Keratinocyte (primary cell): ENCODE measurements around the gene FAM114A1. TPM values are rescaled to one million over a fixed set of nuclear protein-coding genes. Genes with fewer than 3 reads are reported as not detected.

ENCODE experiments used
- DNase-seq: peaks from one replicate; pipeline ENCODE4 v3.0.0-alpha.2; 2011; ENCODE audit warnings: low read depth, missing footprints, low spot score
- FAIRE-seq: peaks from 2 replicates; lab custom pipeline; 2011; peaks lifted over from hg19 to GRCh38; lab: Jason Lieb, UNC
- H2AFZ ChIP-seq: 2 replicates; pipeline ENCODE4 v1.6.0; 2012; ENCODE audit warnings: low read length, control low read depth, inconsistent platforms; ENCODE audit not compliant: control insufficient read depth
- H3K27ac ChIP-seq: 2 replicates; pipeline ENCODE4 v1.5.1; 2011; ENCODE audit warnings: low read length; ENCODE audit not compliant: control insufficient read depth, insufficient read depth
- H3K27me3 ChIP-seq: 3 replicates; pipeline ENCODE4 v1.6.0; 2011; ENCODE audit warnings: low read length; ENCODE audit not compliant: control insufficient read depth, insufficient read depth; ENCODE audit errors: extremely low read depth
- H3K36me3 ChIP-seq, 2 experiments: 2 replicates in 1 of 2; 3 replicates in 1 of 2; pipeline ENCODE4 v1.5.1; 2011; ENCODE audit warnings: low read length in 2 of 2, mild to moderate bottlenecking in 1 of 2; ENCODE audit not compliant: control insufficient read depth in 2 of 2, insufficient read depth in 2 of 2; ENCODE audit errors: extremely low read depth in 1 of 2
- H3K4me1 ChIP-seq: 3 replicates; pipeline ENCODE4 v1.5.1; 2011; ENCODE audit warnings: low read length; ENCODE audit not compliant: control insufficient read depth, insufficient read depth; ENCODE audit errors: extremely low read depth
- H3K4me2 ChIP-seq: 3 replicates; pipeline ENCODE4 v1.6.0; 2011; ENCODE audit warnings: low read depth, low read length; ENCODE audit not compliant: control insufficient read depth, insufficient read depth; ENCODE audit errors: extremely low read depth
- H3K4me3 ChIP-seq, 3 experiments: fragments of 200-600 bp in 1 of 3; sonication (generic) in 1 of 3; 2 replicates in 2 of 3; 3 replicates in 1 of 3; pipeline ENCODE4 v1.5.1; 2011 to 2016; ENCODE audit warnings: low read length in 3 of 3, mild to moderate bottlenecking in 3 of 3, control low read depth in 2 of 3, inconsistent platforms in 1 of 3, low read depth in 1 of 3, mixed read lengths in 1 of 3, mixed run types in 1 of 3, moderate library complexity in 1 of 3; ENCODE audit not compliant: control insufficient read depth in 2 of 3, insufficient read depth in 2 of 3; ENCODE audit errors: extremely low read depth in 1 of 3
- H3K79me2 ChIP-seq: 2 replicates; pipeline ENCODE4 v1.6.0; 2012; ENCODE audit warnings: low read length; ENCODE audit not compliant: control insufficient read depth, insufficient read depth
- H3K9ac ChIP-seq: 3 replicates; pipeline ENCODE4 v1.6.0; 2011; ENCODE audit warnings: low read length; ENCODE audit not compliant: control insufficient read depth, insufficient read depth; ENCODE audit errors: extremely low read depth
- H3K9me1 ChIP-seq: 3 replicates; pipeline ENCODE4 v1.6.0; 2011; ENCODE audit warnings: low read length; ENCODE audit not compliant: control insufficient read depth, insufficient read depth; ENCODE audit errors: extremely low read depth
- H3K9me3 ChIP-seq: 2 replicates; pipeline ENCODE4 v1.5.1; 2012; ENCODE audit warnings: low read depth, low read length; ENCODE audit not compliant: control insufficient read depth
- H4K20me1 ChIP-seq: 3 replicates; pipeline ENCODE4 v1.6.0; 2011; ENCODE audit warnings: low read length; ENCODE audit not compliant: control insufficient read depth, insufficient read depth; ENCODE audit errors: extremely low read depth
- EZH2 ChIP-seq: IDR thresholded peaks from one replicate; pipeline ENCODE4 v1.6.1; 2012; ENCODE audit warnings: inconsistent platforms, mild to moderate bottlenecking, low read length, moderate library complexity
- dilution Hi-C: fragments of 300-500 bp; cut with MboI; formaldehyde crosslinking; loops from one replicate; pipeline ENCODE4 v1.7.0; 2020; ENCODE audit warnings: low sequenced_read_pairs; ENCODE audit not compliant: extremely low pct_ligation_motif_present
- polyA plus RNA-seq, 5 experiments: library from polyadenylated mRNA; depleted of rRNA in 3 of 5; stranded (reverse) in 3 of 5; stranded (forward) in 1 of 5; unstranded in 1 of 5; fragments of >200 nt; gene quantifications; 1 replicate in 1 of 5; 2 replicates in 3 of 5; 3 replicates in 1 of 5; pipeline versions ENCODE4 v1.2.1 to v1.2.3, GENCODE V29; 2011 to 2012; ENCODE audit warnings: missing spikeins in 2 of 5, low read depth in 1 of 5, low replicate concordance in 1 of 5
- TF ChIP-seq, protein P1 (sequence below), 3 experiments: IDR thresholded peaks in 1 of 3; conservative IDR thresholded peaks in 1 of 3; optimal IDR thresholded peaks in 1 of 3; 2 replicates in 2 of 3; 3 replicates in 1 of 3; pipeline versions ENCODE3 to v1.5.1; 2011; ENCODE audit warnings: low read length in 3 of 3, mild to moderate bottlenecking in 3 of 3, moderate library complexity in 2 of 3, control low read depth in 1 of 3, inconsistent platforms in 1 of 3; ENCODE audit not compliant: insufficient read depth in 2 of 3; ENCODE audit errors: extremely low read depth in 1 of 3

The FAM114A1 gene
- polyA plus RNA-seq, 1 donor (not counting 4 experiments of a cell fraction or from before 2014, with no cell fraction given), result 47.2 TPM

DNA sequence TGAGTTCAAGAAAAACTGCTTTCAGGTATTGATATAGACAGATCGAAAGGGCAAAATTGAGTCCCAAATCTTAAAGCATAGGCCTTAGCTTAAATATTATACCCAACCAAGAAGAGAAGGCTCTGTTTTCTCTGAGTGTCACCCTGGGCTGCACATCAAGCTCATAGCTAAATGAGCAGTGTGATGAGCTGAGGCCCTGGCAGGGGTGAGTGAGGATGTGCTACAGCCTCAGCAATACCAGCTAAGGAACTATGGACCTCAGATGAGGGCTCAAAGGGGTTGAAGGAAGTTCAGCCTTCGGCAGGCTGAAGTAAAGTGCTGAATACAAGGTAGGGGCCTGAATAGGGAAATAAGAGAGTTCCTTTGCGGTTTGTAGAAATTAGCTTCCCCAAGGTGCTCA is 79.3 kb downstream of the FAM114A1 start:
- TF ChIP-seq, protein P1, sequence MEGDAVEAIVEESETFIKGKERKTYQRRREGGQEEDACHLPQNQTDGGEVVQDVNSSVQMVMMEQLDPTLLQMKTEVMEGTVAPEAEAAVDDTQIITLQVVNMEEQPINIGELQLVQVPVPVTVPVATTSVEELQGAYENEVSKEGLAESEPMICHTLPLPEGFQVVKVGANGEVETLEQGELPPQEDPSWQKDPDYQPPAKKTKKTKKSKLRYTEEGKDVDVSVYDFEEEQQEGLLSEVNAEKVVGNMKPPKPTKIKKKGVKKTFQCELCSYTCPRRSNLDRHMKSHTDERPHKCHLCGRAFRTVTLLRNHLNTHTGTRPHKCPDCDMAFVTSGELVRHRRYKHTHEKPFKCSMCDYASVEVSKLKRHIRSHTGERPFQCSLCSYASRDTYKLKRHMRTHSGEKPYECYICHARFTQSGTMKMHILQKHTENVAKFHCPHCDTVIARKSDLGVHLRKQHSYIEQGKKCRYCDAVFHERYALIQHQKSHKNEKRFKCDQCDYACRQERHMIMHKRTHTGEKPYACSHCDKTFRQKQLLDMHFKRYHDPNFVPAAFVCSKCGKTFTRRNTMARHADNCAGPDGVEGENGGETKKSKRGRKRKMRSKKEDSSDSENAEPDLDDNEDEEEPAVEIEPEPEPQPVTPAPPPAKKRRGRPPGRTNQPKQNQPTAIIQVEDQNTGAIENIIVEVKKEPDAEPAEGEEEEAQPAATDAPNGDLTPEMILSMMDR (optimal IDR thresholded peaks at IDR 0.05 in 1 of 3, IDR thresholded peaks at IDR 0.05 in 1 of 3, conservative IDR thresholded peaks at IDR 0.05 in 1 of 3; ENCODE audit: extremely low read depth in 1 of 3, insufficient read depth in 2 of 3, low read length in 3 of 3), result no peak
- TF ChIP-seq EZH2, result no peak
- H3K9ac ChIP-seq, result no peak overlapping the region
- peaks cover 14% of the 10 kb centered on the region for H3K4me1 ChIP-seq
- H3K36me3 ChIP-seq, result peaks cover 0 to 3% of the 10 kb centered on the region in 2 experiments
- no peaks in the 10 kb centered on the region for H3K79me2 ChIP-seq
- dilution Hi-C loops, result no loop called here
- peaks cover 2% of the 10 kb centered on the region for H3K9me1 ChIP-seq
- H3K4me3 ChIP-seq, result no peak overlapping the region
- no peaks in the 10 kb centered on the region for H4K20me1 ChIP-seq
- H3K4me2 ChIP-seq, result no peak overlapping the region
- FAIRE-seq (no peak), DNase-seq (no peak)
- H3K27ac ChIP-seq, result no peak overlapping the region
- no peaks in the 10 kb centered on the region for H3K9me3 ChIP-seq
- H3K27me3 ChIP-seq, result no peaks in the 10 kb centered on the region
- no peak overlapping the region for H2AFZ ChIP-seq

DNA sequence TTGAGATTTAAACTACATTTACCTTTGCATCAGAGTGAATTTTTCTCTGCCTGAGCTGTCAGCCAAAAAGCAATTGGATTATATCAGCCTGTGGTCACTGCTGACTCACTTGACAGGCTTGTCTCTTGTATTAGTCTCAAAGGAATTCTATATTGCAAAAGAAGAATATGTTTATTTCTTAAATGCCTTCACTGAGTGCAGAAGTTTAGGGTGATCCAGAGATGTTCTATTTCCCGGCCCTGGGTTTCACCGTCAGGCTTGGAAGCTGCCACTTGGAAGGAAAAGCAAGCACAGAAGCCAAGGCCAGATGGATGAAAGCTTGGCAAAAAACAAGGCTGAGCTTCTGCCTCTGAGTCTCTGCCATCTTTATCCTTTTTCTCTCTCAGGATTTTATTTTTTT is 80.9 kb downstream of the FAM114A1 start:
- peaks cover 0 to 3% of the 10 kb centered on the region in 2 experiments for H3K36me3 ChIP-seq
- DNase-seq (no peak), FAIRE-seq (peak; percentile 87)
- no peak overlapping the region for H2AFZ ChIP-seq
- dilution Hi-C loops, result no loop called here
- H3K9me1 ChIP-seq, result peaks cover 2% of the 10 kb centered on the region
- no peaks in the 10 kb centered on the region for H3K27me3 ChIP-seq
- no peak overlapping the region for H3K9ac ChIP-seq
- H4K20me1 ChIP-seq, result no peaks in the 10 kb centered on the region
- no peaks in the 10 kb centered on the region for H3K79me2 ChIP-seq
- peak overlapping the region; percentile 66 for H3K4me2 ChIP-seq
- TF ChIP-seq, protein P1 (optimal IDR thresholded peaks at IDR 0.05 in 1 of 3, IDR thresholded peaks at IDR 0.05 in 1 of 3, conservative IDR thresholded peaks at IDR 0.05 in 1 of 3; ENCODE audit: extremely low read depth in 1 of 3, insufficient read depth in 2 of 3, low read length in 3 of 3), result no peak
- TF ChIP-seq EZH2, result no peak
- no peak overlapping the region for H3K4me3 ChIP-seq
- no peak overlapping the region for H3K27ac ChIP-seq
- peaks cover 14% of the 10 kb centered on the region for H3K4me1 ChIP-seq
- no peaks in the 10 kb centered on the region for H3K9me3 ChIP-seq
